Ovary (tissue), 3 donors: ENCODE results near the gene RFPL2.
"Not testable (repeated sequence)": the region's sequence is repeated elsewhere in the genome, so short reads cannot be mapped to it uniquely, and the experiment has no call there.

ENCODE experiments used
- EP300 ChIP-seq: sonication (generic); formaldehyde crosslinking; IDR thresholded peaks from one replicate; pipeline ENCODE4 v1.6.1; 2017; ENCODE audit warnings: antibody characterized with exemption
- POLR2A ChIP-seq: fragments of 450-650 bp; IDR thresholded peaks from one replicate; pipeline ENCODE4 v1.6.1; 2017; ENCODE audit warnings: antibody characterized with exemption, mild to moderate bottlenecking, moderate library complexity
- TF ChIP-seq, protein P1 (sequence below), 3 donors: fragments of 450-650 bp in 2 of 3; fragments of 200-600 bp in 1 of 3; IDR thresholded peaks; one replicate each; pipeline versions ENCODE4 v1.5.1 to v1.8.0; 2016 to 2022; ENCODE audit warnings: antibody characterized with exemption in 3 of 3, mild to moderate bottlenecking in 1 of 3
- donor health status: DM: no; HTN: no; CAD: no.

DNA sequence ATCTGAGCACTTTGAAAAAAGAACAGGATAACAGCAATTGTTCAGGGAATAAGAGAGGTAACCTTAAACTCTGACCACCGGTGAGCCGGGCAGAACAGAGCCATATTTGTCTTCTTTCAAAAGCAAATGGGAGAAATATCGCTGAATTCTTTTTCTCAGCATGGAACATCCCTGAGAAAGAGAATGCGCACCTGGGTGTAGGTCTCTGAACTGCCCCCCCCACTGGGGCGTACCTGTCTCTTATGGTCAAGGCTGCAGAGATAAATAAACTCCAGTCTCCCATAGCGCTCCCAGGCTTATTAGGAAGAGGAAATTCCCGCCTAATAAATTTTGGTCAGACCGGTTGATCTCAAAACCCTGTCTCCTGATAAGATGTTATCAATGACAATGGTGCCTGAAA is 57.7 kb downstream of the RFPL2 start:
- not testable (repeated sequence) for TF ChIP-seq EP300, POLR2A
- TF ChIP-seq, protein P1, sequence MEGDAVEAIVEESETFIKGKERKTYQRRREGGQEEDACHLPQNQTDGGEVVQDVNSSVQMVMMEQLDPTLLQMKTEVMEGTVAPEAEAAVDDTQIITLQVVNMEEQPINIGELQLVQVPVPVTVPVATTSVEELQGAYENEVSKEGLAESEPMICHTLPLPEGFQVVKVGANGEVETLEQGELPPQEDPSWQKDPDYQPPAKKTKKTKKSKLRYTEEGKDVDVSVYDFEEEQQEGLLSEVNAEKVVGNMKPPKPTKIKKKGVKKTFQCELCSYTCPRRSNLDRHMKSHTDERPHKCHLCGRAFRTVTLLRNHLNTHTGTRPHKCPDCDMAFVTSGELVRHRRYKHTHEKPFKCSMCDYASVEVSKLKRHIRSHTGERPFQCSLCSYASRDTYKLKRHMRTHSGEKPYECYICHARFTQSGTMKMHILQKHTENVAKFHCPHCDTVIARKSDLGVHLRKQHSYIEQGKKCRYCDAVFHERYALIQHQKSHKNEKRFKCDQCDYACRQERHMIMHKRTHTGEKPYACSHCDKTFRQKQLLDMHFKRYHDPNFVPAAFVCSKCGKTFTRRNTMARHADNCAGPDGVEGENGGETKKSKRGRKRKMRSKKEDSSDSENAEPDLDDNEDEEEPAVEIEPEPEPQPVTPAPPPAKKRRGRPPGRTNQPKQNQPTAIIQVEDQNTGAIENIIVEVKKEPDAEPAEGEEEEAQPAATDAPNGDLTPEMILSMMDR (IDR thresholded peaks at IDR 0.05), result not testable (repeated sequence)
